ENCODE measurements around the gene APEX1.
A peak's percentile ranks its signal among the peaks of the same experiment; 100 is the strongest.
"Not testable (repeated sequence)": the region's sequence is repeated elsewhere in the genome, so short reads cannot be mapped to it uniquely, and the experiment has no call there.

APEX1 gene

GRCh38 chr14:20436363-20436755 is 18.7 kb upstream of the APEX1 start:
- DNase-seq = no peak

- DNase-seq = no peak
These were observed 16.4 kb upstream of the APEX1 start for GRCh38 chr14:20438664-20439063.

- DNase-seq = no peak
These were observed 14.6 kb upstream of the APEX1 start for GRCh38 chr14:20440465-20440864.

- no peak for DNase-seq
These were observed 14.1 kb upstream of the APEX1 start for GRCh38 chr14:20440882-20441281.

- DNase-seq = no peak
These were observed 13.6 kb upstream of the APEX1 start for GRCh38 chr14:20441461-20441860.

- not testable (repeated sequence) for DNase-seq
These were observed 11.4 kb upstream of the APEX1 start for GRCh38 chr14:20443650-20444049.

- no peak for DNase-seq
These were observed 8.1 kb upstream of the APEX1 start for GRCh38 chr14:20446889-20447288.

- DNase-seq = not testable (repeated sequence)
These were observed 2.2 kb upstream of the APEX1 start for GRCh38 chr14:20452831-20453230.

- peak; percentile 76 to 85 (median 80) for DNase-seq
These were observed 602 bp downstream of the APEX1 start for GRCh38 chr14:20455355-20456300.

GRCh38 chr14:20456971-20457370 is 1.9 kb downstream of the APEX1 start:
- DNase-seq = peak; percentile 30 to 54 (median 54)

- no peak for DNase-seq
These were observed 3.2 kb downstream of the APEX1 start for GRCh38 chr14:20458031-20458789.

GRCh38 chr14:20460458-20461224 is 5.6 kb downstream of the APEX1 start:
- DNase-seq = no peak

- DNase-seq = peak; percentile 99 to 100 (median 99)
These were observed 6.5 kb downstream of the APEX1 start, which contains the start of gene PIP4P1 for GRCh38 chr14:20461225-20462141. PIP4P1 (minus strand) TSS chr14:20461434; CDS start chr14:20461325, 109 bp downstream.

- peak in 1 of 3 donors; percentile 33 for DNase-seq
These were observed 13.8 kb downstream of the APEX1 start for GRCh38 chr14:20468764-20469241.

GRCh38 chr14:20469242-20469889 is 14.3 kb downstream of the APEX1 start, which contains the start of gene PNP:
PNP (plus strand) TSS chr14:20469406; CDS start chr14:20469525, 119 bp downstream.
- peak; percentile 92 to 93 (median 92) for DNase-seq

GRCh38 chr14:20469890-20470602 is 15.0 kb downstream of the APEX1 start:
- DNase-seq = peak; percentile 90 to 98 (median 94)

- DNase-seq = no peak
These were observed 15.5 kb downstream of the APEX1 start for GRCh38 chr14:20470603-20470901.

GRCh38 chr14:20472536-20473169 is 17.6 kb downstream of the APEX1 start:
- DNase-seq = peak in 2 of 3 donors; percentile 27 to 38

GRCh38 chr14:20476776-20477175 is 21.8 kb downstream of the APEX1 start:
- DNase-seq = no peak
